GM19395 (cell line): ENCODE results near the gene NFATC4.
A peak's percentile ranks its signal among the peaks of the same experiment; 100 is the strongest.

Source experiments
- ATAC-seq: cut with Tn5 transposase; IDR thresholded peaks from one replicate; pipeline ENCODE4 v1.9.1; 2021; ENCODE audit warnings: mild to moderate bottlenecking, moderate library complexity; ENCODE audit not compliant: unreplicated experiment

NFATC4 gene

GRCh38 chr14:24407608-24408325, 39.8 kb downstream of the NFATC4 start:
- no peak for ATAC-seq

- no peak for ATAC-seq
These were observed 40.8 kb downstream of the NFATC4 start for GRCh38 chr14:24408764-24409163.

GRCh38 chr14:24409192-24409591, 41.2 kb downstream of the NFATC4 start:
- ATAC-seq, result no peak

GRCh38 chr14:24409956-24410355, 42.0 kb downstream of the NFATC4 start:
- no peak for ATAC-seq

GRCh38 chr14:24411443-24412389, 43.7 kb downstream of the NFATC4 start:
- ATAC-seq, result peak; percentile 54

GRCh38 chr14:24414077-24414476, 46.1 kb downstream of the NFATC4 start:
- ATAC-seq, result no peak

GRCh38 chr14:24414732-24415420, 46.9 kb downstream of the NFATC4 start:
- no peak for ATAC-seq

- no peak for ATAC-seq
These were observed 47.7 kb downstream of the NFATC4 start for GRCh38 chr14:24415421-24416253.

GRCh38 chr14:24416254-24416931, 48.4 kb downstream of the NFATC4 start:
- no peak for ATAC-seq

- ATAC-seq, result no peak
These were observed 49.1 kb downstream of the NFATC4 start for GRCh38 chr14:24416932-24417619.

GRCh38 chr14:24417832-24418491, 50.0 kb downstream of the NFATC4 start:
- no peak for ATAC-seq

- ATAC-seq, result no peak
These were observed 50.5 kb downstream of the NFATC4 start for GRCh38 chr14:24418492-24418873.

GRCh38 chr14:24422261-24422660, 54.3 kb downstream of the NFATC4 start:
- no peak for ATAC-seq

- no peak for ATAC-seq
These were observed 55.0 kb downstream of the NFATC4 start for GRCh38 chr14:24422694-24423601.

GRCh38 chr14:24425704-24426103, 57.7 kb downstream of the NFATC4 start:
- no peak for ATAC-seq

GRCh38 chr14:24426150-24426911, 58.3 kb downstream of the NFATC4 start:
- ATAC-seq, result no peak

GRCh38 chr14:24426912-24427536, 59.0 kb downstream of the NFATC4 start:
- ATAC-seq, result no peak
